GM18508 (cell line): ENCODE data around the gene TMEM208.

Experiments
- ATAC-seq: cut with Tn5 transposase; IDR thresholded peaks from one replicate; pipeline ENCODE4 v1.9.1; 2021; ENCODE audit warnings: moderate number of reproducible peaks; ENCODE audit not compliant: insufficient read depth, unreplicated experiment

The TMEM208 gene

GRCh38 chr16:67270931-67271338 is 44.0 kb downstream of the TMEM208 start:
- ATAC-seq: no peak

GRCh38 chr16:67271446-67271845 is 44.5 kb downstream of the TMEM208 start:
- no peak for ATAC-seq

- ATAC-seq: no peak
Observed at GRCh38 chr16:67275321-67275720, 48.4 kb downstream of the TMEM208 start.

- ATAC-seq: no peak
Observed at GRCh38 chr16:67277294-67277998, 50.5 kb downstream of the TMEM208 start.

- ATAC-seq: no peak
Observed at GRCh38 chr16:67277999-67278772, 51.3 kb downstream of the TMEM208 start.
